ENCODE measurements around the gene SUN2. TPM values are rescaled to one million over a fixed set of nuclear protein-coding genes. Genes with fewer than 3 reads are reported as not detected.

Gene SUN2
- total and polyA plus RNA-seq, 2 of the 4 experiments (the other 2 are of a cell fraction) = 27.8 to 50.0 TPM

GRCh38 chr22:38713921-38714320, 41.9 kb downstream of the SUN2 start:
- peaks cover 79% of the 10 kb centered on the region for H4K20me1 ChIP-seq (ENCODE audit: insufficient read depth, low read length)
- H3K36me3 ChIP-seq (ENCODE audit: control insufficient read depth, insufficient read depth, low read length) = peaks cover 23% of the 10 kb centered on the region

More at GRCh38 chr22:38713921-38714320, 41.9 kb downstream of the SUN2 start:
- Histone ChIP-seq H3K18ac (ENCODE audit: low read depth, low read length) (no peak overlapping the region), H3K4me1 (ENCODE audit: control insufficient read depth, insufficient read depth, low read length) (peaks cover 4% of the 10 kb centered on the region), H2AK5ac (ENCODE audit: low read depth, low read length) (no peak overlapping the region), H3K9me3 (ENCODE audit: control insufficient read depth, insufficient read depth, low read length) (no peaks in the 10 kb centered on the region), H3K14ac (replicated peaks; ENCODE audit: low read depth, low read length) (no peak overlapping the region), H2AFZ (replicated peaks; ENCODE audit: low read length, poor library complexity) (no peak overlapping the region), H2BK5ac (ENCODE audit: low read depth, low read length, poor library complexity, severe bottlenecking) (no peak overlapping the region), H3K27ac (ENCODE audit: insufficient read depth, low read length) (no peak overlapping the region), H4K8ac (ENCODE audit: low read depth in 2 of 2, low read length in 2 of 2) (no peak overlapping the region), H3K9ac (ENCODE audit: low read depth, low read length) (no peak overlapping the region), H4K5ac (ENCODE audit: low read depth, low read length) (no peak overlapping the region), H3K4me3 (ENCODE audit: insufficient read depth, low read depth, low read length) (no peak overlapping the region), H3K27me3 (ENCODE audit: control insufficient read depth, insufficient read depth, low read length) (no peaks in the 10 kb centered on the region), H2AK9ac (replicated peaks; ENCODE audit: low read depth, low read length, poor library complexity) (no peak overlapping the region), H3K56ac (ENCODE audit: extremely low read depth, insufficient read depth, low read length) (no peak overlapping the region), H4K91ac (ENCODE audit: insufficient read depth, low read depth, low read length) (no peak overlapping the region), H3K4me2 (ENCODE audit: low read depth, low read length) (no peak overlapping the region), H2BK120ac (ENCODE audit: low read depth, low read length) (no peak overlapping the region), H2BK15ac (ENCODE audit: low read depth, low read length) (no peak overlapping the region), H3K4ac (ENCODE audit: low read depth, low read length) (no peak overlapping the region), H3K9me1 (ENCODE audit: insufficient read depth, low read length) (peaks cover 30% of the 10 kb centered on the region), H3K23ac (ENCODE audit: low read depth, low read length) (no peak overlapping the region), H2BK20ac (ENCODE audit: low read depth, low read length) (no peak overlapping the region), H3K79me1 (ENCODE audit: low read depth in 1 of 2, low read length in 2 of 2) (peaks cover 32 to 92% of the 10 kb centered on the region in 2 experiments; a peak in 3 of 4 replicates)
- ATAC-seq (ENCODE audit: low read depth) (no peak), DNase-seq (no peak)
- in situ Hi-C loops (cut with MboI; ENCODE audit: low sequenced_read_pairs) = no loop called here
- no TSS peak for BruUV-seq (replicated peaks)
- TF ChIP-seq NFE2L2 (IDR thresholded peaks at IDR 0.05; ENCODE audit: low read depth, low read length) (no peak), CEBPB (IDR thresholded peaks at IDR 0.05; ENCODE audit: low read depth, low read length) (no peak), CHD1 (IDR thresholded peaks at IDR 0.05; ENCODE audit: low read depth, low read length) (no peak), MXI1 (IDR thresholded peaks at IDR 0.05; ENCODE audit: borderline replicate concordance, low read depth, low read length) (no peak), MAFK (IDR thresholded peaks at IDR 0.05; ENCODE audit: low read depth, low read length) (no peak), BHLHE40 (IDR thresholded peaks at IDR 0.05; ENCODE audit: low read depth, low read length) (no peak), RFX5 (IDR thresholded peaks at IDR 0.05; ENCODE audit: low read depth, low read length) (no peak), SMC3 (IDR thresholded peaks at IDR 0.05; ENCODE audit: low read depth, low read length) (no peak), USF2 (IDR thresholded peaks at IDR 0.05; ENCODE audit: low read depth, low read length) (no peak), RAD21 (IDR thresholded peaks at IDR 0.05; ENCODE audit: low read length) (no peak), MAZ (IDR thresholded peaks at IDR 0.05; ENCODE audit: borderline replicate concordance, low read depth, low read length) (no peak), FOS (IDR thresholded peaks at IDR 0.05; ENCODE audit: low read depth, low read length) (no peak), POLR2A (IDR thresholded peaks at IDR 0.05; ENCODE audit: low read depth, low read length) (no peak), CTCF (conservative IDR thresholded peaks at IDR 0.05; ENCODE audit: low read depth, low read length) (no peak)
- POLR2A ChIA-PET (ENCODE audit: unreplicated experiment) = no interaction called here
- dilution Hi-C loops (cut with HindIII; ENCODE audit: low sequenced_read_pairs, unreplicated experiment) = no loop called here
- 87% methylated on average over 5 of the region's 8 CpGs; no CpG with 5 or more reads in 1 of the 2 experiments for WGBS, 2 experiments (ENCODE audit: extremely low coverage in 2 of 2, insufficient read length in 1 of 2)
- CTCF ChIA-PET = no interaction called here
- intact Hi-C loops (cut with micrococcal nuclease) = no loop called here
